HEK293T (cell line): ENCODE results near the gene FOXA3.

Source experiments
- CTCF ChIA-PET: fragments of 350-600 bp; formaldehyde crosslinking; extraction: SDS; loops from one replicate; lab custom pipeline; 2021; ENCODE audit warnings: antibody characterized with exemption, inconsistent platforms; lab: Yijun Ruan, JAX
- POLR2A ChIA-PET: fragments of 350-600 bp; formaldehyde crosslinking; extraction: SDS; loops from one replicate; lab custom pipeline; 2020; ENCODE audit warnings: antibody characterized with exemption, inconsistent platforms; lab: Yijun Ruan, JAX
- DNase-seq: peaks from one replicate; pipeline ENCODE4 v3.0.0; 2012; ENCODE audit warnings: mixed read lengths; ENCODE audit errors: extremely low spot score
- ARNT ChIP-seq: fragments of 450-650 bp; IDR thresholded peaks from 2 replicates; pipeline ENCODE4 v1.6.1; 2017; ENCODE audit warnings: mild to moderate bottlenecking
- BHLHE40 ChIP-seq: fragments of 450-650 bp; IDR thresholded peaks from 2 replicates; pipeline ENCODE4 v1.6.1; 2016; ENCODE audit warnings: mild to moderate bottlenecking, moderate library complexity, borderline replicate concordance
- CTBP1 ChIP-seq: fragments of 450-650 bp; IDR thresholded peaks from 2 replicates; pipeline ENCODE4 v1.6.1; 2016; ENCODE audit warnings: borderline replicate concordance
- ELF4 ChIP-seq: fragments of 450-650 bp; IDR thresholded peaks from 2 replicates; pipeline ENCODE4 v1.6.1; 2017; ENCODE audit warnings: antibody characterized with exemption
- FOXA1 ChIP-seq: fragments of 450-650 bp; IDR thresholded peaks from 2 replicates; pipeline ENCODE4 v1.6.1; 2016; ENCODE audit warnings: mild to moderate bottlenecking
- FOXK2 ChIP-seq: fragments of 450-650 bp; IDR thresholded peaks from 2 replicates; pipeline ENCODE4 v1.6.1; 2016; ENCODE audit warnings: mild to moderate bottlenecking
- FOXM1 ChIP-seq: fragments of 450-650 bp; IDR thresholded peaks from 2 replicates; pipeline ENCODE4 v1.6.1; 2017; ENCODE audit warnings: mild to moderate bottlenecking, borderline replicate concordance
- HDGF ChIP-seq: fragments of 450-650 bp; IDR thresholded peaks from 2 replicates; pipeline ENCODE4 v1.6.1; 2017; ENCODE audit warnings: antibody characterized with exemption, borderline replicate concordance
- L3MBTL2 ChIP-seq: fragments of 450-650 bp; conservative IDR thresholded peaks from 2 replicates; pipeline ENCODE4 v1.6.1; 2016; ENCODE audit warnings: mild to moderate bottlenecking
- LEF1 ChIP-seq: fragments of 450-650 bp; IDR thresholded peaks from 2 replicates; pipeline ENCODE4 v1.6.1; 2017; ENCODE audit warnings: mild to moderate bottlenecking, borderline replicate concordance
- NFRKB ChIP-seq: fragments of 450-650 bp; IDR thresholded peaks from 2 replicates; pipeline ENCODE4 v1.6.1; 2016; ENCODE audit warnings: mild to moderate bottlenecking, moderate library complexity
- PKNOX1 ChIP-seq: fragments of 450-650 bp; IDR thresholded peaks from 2 replicates; pipeline ENCODE4 v1.6.1; 2016
- SP1 ChIP-seq: fragments of 450-650 bp; IDR thresholded peaks from 2 replicates; pipeline ENCODE4 v1.6.1; 2017
- SUZ12 ChIP-seq: fragments of 450-650 bp; IDR thresholded peaks from 2 replicates; pipeline ENCODE4 v1.6.1; 2016; ENCODE audit warnings: mild to moderate bottlenecking
- TARDBP ChIP-seq: fragments of 450-650 bp; IDR thresholded peaks from 2 replicates; pipeline ENCODE4 v1.6.1; 2016
- ZNF384 ChIP-seq: fragments of 450-650 bp; IDR thresholded peaks from 2 replicates; pipeline ENCODE4 v1.6.1; 2016

The FOXA3 gene

GRCh38 chr19:45860359-45861259, 3.5 kb upstream of the FOXA3 start:
- ChIA-PET POLR2A (no interaction called here), CTCF (interaction anchor here (1.1 kb wide), 1 partner anchor 44 kb away, joined by 3 read pairs; no protein-coding TSS in a partner anchor)
- DNase-seq, result no peak
- TF ChIP-seq PKNOX1, result no peak

GRCh38 chr19:45862271-45862563, 1.9 kb upstream of the FOXA3 start:
- ChIA-PET CTCF (no interaction called here), POLR2A (interaction anchor here (1.3 to 1.5 kb wide), 2 partner anchors 133 to 169 kb away, joined by 6 to 11 read pairs; partner anchors contain the start of genes CCDC61 and QPCTL)
- TF ChIP-seq FOXK2 (no peak), ZNF384 (no peak), PKNOX1 (peak; percentile 49; the same call in 1 of the 2 replicates), TARDBP (no peak), HDGF (no peak), L3MBTL2 (no peak)
- no peak for DNase-seq

GRCh38 chr19:45862564-45863334, 1.4 kb upstream of the FOXA3 start, which contains the start of gene SYMPK:
Gene SYMPK, minus strand, starts transcription at chr19:45863147. Its CDS starts 8,652 bp downstream, at chr19:45854495.
- TF ChIP-seq TARDBP (no peak), SUZ12 (peak; percentile 81), L3MBTL2 (peak; percentile 47), ELF4 (peak; percentile 90), HDGF (peak; percentile 64; the same call in 1 of the 2 replicates)
- DNase-seq, result peak; percentile 99
- ChIA-PET CTCF (interaction anchor here (1.4 to 1.8 kb wide), 2 partner anchors 20 to 63 kb away, joined by 6 to 7 read pairs; no protein-coding TSS in a partner anchor), POLR2A (interaction anchor here (0.6 to 2.9 kb wide), 19 partner anchors 10 to 170 kb away, joined by 3 to 30 read pairs (median 8); partner anchors contain the start of genes CCDC61, IRF2BP1, MYPOP and QPCTL)

GRCh38 chr19:45863335-45863839, 739 bp upstream of the FOXA3 start:
- ChIA-PET CTCF (interaction anchor here (1.4 to 1.8 kb wide), 2 partner anchors 20 to 64 kb away, joined by 6 to 7 read pairs; no protein-coding TSS in a partner anchor), POLR2A (interaction anchor here (0.6 to 2.9 kb wide), 19 partner anchors 9 to 170 kb away, joined by 3 to 30 read pairs (median 8); partner anchors contain the start of genes CCDC61, IRF2BP1, MYPOP and QPCTL)
- TF ChIP-seq FOXM1, result no peak
- TF ChIP-seq L3MBTL2, result no peak
- no peak for TF ChIP-seq NFRKB
- no peak for TF ChIP-seq TARDBP
- TF ChIP-seq FOXA1, result no peak
- no peak; the same call in 1 of the 2 replicates for TF ChIP-seq HDGF
- no peak for TF ChIP-seq LEF1
- no peak for TF ChIP-seq ELF4
- no peak for TF ChIP-seq ARNT
- TF ChIP-seq BHLHE40, result no peak
- no peak for TF ChIP-seq SUZ12
- no peak for TF ChIP-seq SP1
- TF ChIP-seq CTBP1, result no peak
- TF ChIP-seq PKNOX1, result no peak
- no peak for TF ChIP-seq FOXK2
- no peak for TF ChIP-seq ZNF384
- DNase-seq, result no peak

- TF ChIP-seq BHLHE40, result no peak
- TF ChIP-seq LEF1, result no peak
- no peak for TF ChIP-seq NFRKB
- TF ChIP-seq ELF4, result no peak
- TF ChIP-seq CTBP1, result no peak
- TF ChIP-seq PKNOX1, result no peak
- TF ChIP-seq FOXM1, result no peak
- TF ChIP-seq L3MBTL2, result no peak
- TF ChIP-seq ZNF384, result no peak
- no peak for TF ChIP-seq HDGF
- TF ChIP-seq ARNT, result no peak
- TF ChIP-seq SP1, result no peak
- TF ChIP-seq SUZ12, result no peak
- TF ChIP-seq TARDBP, result no peak
- no peak for DNase-seq
- POLR2A ChIA-PET, result interaction anchor here (0.6 to 2.9 kb wide), 10 partner anchors 8 to 923 kb away, joined by 3 to 30 read pairs (median 8); partner anchors contain the start of genes CCDC61, IRF2BP1, MYPOP and SIX5
- CTCF ChIA-PET, result interaction anchor here (0.5 to 1.8 kb wide), 5 partner anchors 21 to 228 kb away, joined by 3 to 6 read pairs (median 3); no protein-coding TSS in a partner anchor
These were observed 530 bp downstream of the FOXA3 start for GRCh38 chr19:45864629-45865082.
